WTC11 (cell line): ENCODE results near the gene POU6F1. TPM values are rescaled to one million over a fixed set of nuclear protein-coding genes. Genes with fewer than 3 reads are reported as not detected.

Experiments used
- ATAC-seq: fragments of 200-7000 bp; cut with Tn5 transposase; 2 replicates; pipeline ENCODE4 v1.10.0; 2021; ENCODE audit warnings: mild to moderate bottlenecking, moderate library complexity
- CTCF ChIA-PET: fragments of 300-600 bp; sonication (Branson Sonifier 250); formaldehyde crosslinking; loops from one replicate; lab custom pipeline; 2021; ENCODE audit warnings: antibody characterized with exemption; lab: Charles Lee
- POLR2A ChIA-PET: fragments of 350-600 bp; sonication (Branson Sonifier 250); formaldehyde crosslinking; loops from one replicate; lab custom pipeline; 2021; ENCODE audit warnings: antibody characterized with exemption; lab: Charles Lee
- DNase-seq: peaks from one replicate; pipeline ENCODE4 v3.0.0; 2021; ENCODE audit warnings: low spot score
- H3K27ac Mint-ChIP-seq: 2 replicates; pipeline ENCODE4 v1.8.0; 2021; ENCODE audit warnings: mixed read lengths
- H3K27me3 Mint-ChIP-seq: 2 replicates; pipeline ENCODE4 v1.8.0; 2021; ENCODE audit warnings: low read depth, mild to moderate bottlenecking, moderate library complexity, mixed read lengths
- H3K36me3 Mint-ChIP-seq: 2 replicates; pipeline ENCODE4 v1.8.0; 2021; ENCODE audit warnings: mixed read lengths
- H3K4me1 Mint-ChIP-seq: 2 replicates; pipeline ENCODE4 v1.8.0; 2022; ENCODE audit warnings: mixed read lengths
- H3K4me3 Mint-ChIP-seq: 2 replicates; pipeline ENCODE4 v1.8.0; 2021; ENCODE audit warnings: mild to moderate bottlenecking, moderate library complexity, mixed read lengths
- H3K9me3 Mint-ChIP-seq: 2 replicates; pipeline ENCODE4 v1.8.0; 2021; ENCODE audit warnings: mixed read lengths
- ELF4 ChIP-seq: sonication (generic); formaldehyde crosslinking; IDR thresholded peaks from 2 replicates; pipeline ENCODE4 v1.8.1; 2022; ENCODE audit warnings: low read depth, mild to moderate bottlenecking, moderate library complexity, missing genetic modification reagents
- FOXJ3 ChIP-seq: sonication (generic); formaldehyde crosslinking; IDR thresholded peaks from 2 replicates; pipeline ENCODE4 v1.9.0; 2021; ENCODE audit warnings: missing genetic modification reagents, mild to moderate bottlenecking, borderline replicate concordance
- KAT7 ChIP-seq: sonication (generic); formaldehyde crosslinking; IDR thresholded peaks from 2 replicates; pipeline ENCODE4 v1.8.1; 2023; ENCODE audit warnings: missing genetic modification reagents, mild to moderate bottlenecking, borderline replicate concordance
- MYBL2 ChIP-seq: sonication (generic); formaldehyde crosslinking; IDR thresholded peaks from 2 replicates; pipeline ENCODE4 v1.8.1; 2023; ENCODE audit warnings: mild to moderate bottlenecking, moderate library complexity, missing genetic modification reagents
- SMAD3 ChIP-seq: sonication (generic); formaldehyde crosslinking; IDR thresholded peaks from 2 replicates; pipeline ENCODE4 v1.8.0; 2022; ENCODE audit warnings: missing genetic modification reagents, mild to moderate bottlenecking, borderline replicate concordance
- SP1 ChIP-seq: sonication (generic); formaldehyde crosslinking; conservative IDR thresholded peaks from 2 replicates; pipeline ENCODE4 v1.8.1; 2022; ENCODE audit warnings: missing genetic modification reagents
- TEAD1 ChIP-seq: sonication (generic); formaldehyde crosslinking; IDR thresholded peaks from 2 replicates; pipeline ENCODE4 v1.8.0; 2022; ENCODE audit warnings: mild to moderate bottlenecking, missing genetic modification reagents
- ZBTB21 ChIP-seq: sonication (generic); formaldehyde crosslinking; IDR thresholded peaks from 2 replicates; pipeline ENCODE4 v1.8.1; 2023; ENCODE audit warnings: mild to moderate bottlenecking, missing genetic modification reagents, borderline replicate concordance
- ZNF317 ChIP-seq: sonication (generic); formaldehyde crosslinking; IDR thresholded peaks from 2 replicates; pipeline ENCODE4 v1.8.1; 2023; ENCODE audit warnings: low read depth, mild to moderate bottlenecking, moderate library complexity, missing genetic modification reagents, borderline replicate concordance
- ZNF671 ChIP-seq: fragments of 250-450 bp; sonication (Bioruptor Pico); IDR thresholded peaks from 2 replicates; pipeline ENCODE4 v1.8.0; 2021; ENCODE audit warnings: mild to moderate bottlenecking
- total RNA-seq: library from RNA; stranded (reverse); gene quantifications from 3 replicates; pipeline ENCODE4 v1.2.3, GENCODE V29; 2021
- TF ChIP-seq, protein P1 (sequence below): sonication (generic); formaldehyde crosslinking; IDR thresholded peaks from 2 replicates; pipeline ENCODE4 v1.8.1; 2023; ENCODE audit warnings: mild to moderate bottlenecking, moderate library complexity, missing genetic modification reagents
- TF ChIP-seq, protein P2 (sequence below): sonication (generic); formaldehyde crosslinking; IDR thresholded peaks from 2 replicates; pipeline ENCODE4 v1.8.1; 2023; ENCODE audit warnings: mild to moderate bottlenecking, missing genetic modification reagents
- TF ChIP-seq, protein P3 (sequence below): sonication (generic); formaldehyde crosslinking; IDR thresholded peaks from 2 replicates; pipeline ENCODE4 v1.8.0; 2023; ENCODE audit warnings: missing genetic modification reagents, mild to moderate bottlenecking, borderline replicate concordance
- TF ChIP-seq, protein P4 (sequence below): sonication (generic); formaldehyde crosslinking; IDR thresholded peaks from 2 replicates; pipeline ENCODE4 v1.8.1; 2023; ENCODE audit warnings: mild to moderate bottlenecking, missing genetic modification reagents, moderate library complexity
- TF ChIP-seq, protein P5 (sequence below): sonication (generic); formaldehyde crosslinking; IDR thresholded peaks from 2 replicates; pipeline ENCODE4 v1.8.1; 2022; ENCODE audit warnings: low read depth, missing genetic modification reagents, borderline replicate concordance

Gene POU6F1
- total RNA-seq, 1 experiment from 2014 or later, result 10.2 TPM

DNA sequence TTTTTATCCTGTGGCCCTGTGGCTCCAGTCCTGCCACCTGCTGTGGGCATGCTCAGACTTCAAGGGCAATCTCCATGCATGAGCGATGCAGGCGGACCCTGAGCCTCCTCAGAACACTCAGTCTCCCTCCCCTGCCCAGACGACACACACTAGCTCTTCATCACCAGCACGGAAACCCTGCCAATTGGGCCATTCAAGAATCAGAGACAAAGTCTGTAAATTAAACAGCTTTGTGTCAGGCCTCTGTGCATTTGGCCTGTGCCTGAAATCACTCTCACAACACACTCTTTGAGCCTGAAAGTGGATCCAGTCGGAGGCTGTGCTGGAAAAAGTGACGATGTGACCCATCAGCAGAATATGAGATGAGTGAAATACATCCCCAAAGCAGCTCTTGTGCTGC is 12.5 kb downstream of the POU6F1 start (continued):
- TF ChIP-seq TEAD1, result no peak
- TF ChIP-seq, protein P1, sequence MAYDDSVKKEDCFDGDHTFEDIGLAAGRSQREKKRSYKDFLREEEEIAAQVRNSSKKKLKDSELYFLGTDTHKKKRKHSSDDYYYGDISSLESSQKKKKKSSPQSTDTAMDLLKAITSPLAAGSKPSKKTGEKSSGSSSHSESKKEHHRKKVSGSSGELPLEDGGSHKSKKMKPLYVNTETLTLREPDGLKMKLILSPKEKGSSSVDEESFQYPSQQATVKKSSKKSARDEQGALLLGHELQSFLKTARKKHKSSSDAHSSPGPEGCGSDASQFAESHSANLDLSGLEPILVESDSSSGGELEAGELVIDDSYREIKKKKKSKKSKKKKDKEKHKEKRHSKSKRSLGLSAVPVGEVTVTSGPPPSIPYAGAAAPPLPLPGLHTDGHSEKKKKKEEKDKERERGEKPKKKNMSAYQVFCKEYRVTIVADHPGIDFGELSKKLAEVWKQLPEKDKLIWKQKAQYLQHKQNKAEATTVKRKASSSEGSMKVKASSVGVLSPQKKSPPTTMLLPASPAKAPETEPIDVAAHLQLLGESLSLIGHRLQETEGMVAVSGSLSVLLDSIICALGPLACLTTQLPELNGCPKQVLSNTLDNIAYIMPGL, result no peak
- TF ChIP-seq ZNF671 (CRISPR knock-in tag), result no peak
- no peak for TF ChIP-seq MYBL2
- TF ChIP-seq SP1, result no peak
- TF ChIP-seq SMAD3 (CRISPR knock-in tag), result no peak
- TF ChIP-seq, protein P2, sequence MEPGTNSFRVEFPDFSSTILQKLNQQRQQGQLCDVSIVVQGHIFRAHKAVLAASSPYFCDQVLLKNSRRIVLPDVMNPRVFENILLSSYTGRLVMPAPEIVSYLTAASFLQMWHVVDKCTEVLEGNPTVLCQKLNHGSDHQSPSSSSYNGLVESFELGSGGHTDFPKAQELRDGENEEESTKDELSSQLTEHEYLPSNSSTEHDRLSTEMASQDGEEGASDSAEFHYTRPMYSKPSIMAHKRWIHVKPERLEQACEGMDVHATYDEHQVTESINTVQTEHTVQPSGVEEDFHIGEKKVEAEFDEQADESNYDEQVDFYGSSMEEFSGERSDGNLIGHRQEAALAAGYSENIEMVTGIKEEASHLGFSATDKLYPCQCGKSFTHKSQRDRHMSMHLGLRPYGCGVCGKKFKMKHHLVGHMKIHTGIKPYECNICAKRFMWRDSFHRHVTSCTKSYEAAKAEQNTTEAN (CRISPR knock-in tag), result no peak

DNA sequence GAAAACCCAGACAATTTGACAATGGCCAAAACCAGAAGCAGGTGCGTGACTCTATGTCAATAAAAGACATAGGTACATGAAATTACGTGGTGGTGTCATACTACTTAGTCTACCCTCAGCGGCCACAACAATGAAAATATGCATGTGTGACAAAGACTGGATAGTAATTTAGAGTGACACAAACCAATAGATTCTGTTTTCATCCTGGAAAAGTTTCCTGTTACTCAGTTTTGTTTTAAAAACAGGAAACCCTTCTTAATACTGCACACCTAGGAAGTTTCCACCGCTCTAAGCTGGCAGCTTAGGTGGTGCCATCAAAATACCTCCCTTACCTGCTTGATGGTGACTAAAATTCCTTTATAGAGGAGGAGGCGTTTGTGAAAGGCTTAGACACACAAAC is 15.1 kb downstream of the POU6F1 start:
- DNase-seq, result no peak
- H3K27me3 Mint-ChIP-seq, result no peaks in the 10 kb centered on the region
- no peak overlapping the region for H3K27ac Mint-ChIP-seq
- CTCF ChIA-PET, result no interaction called here
- no peak for ATAC-seq
- H3K4me1 Mint-ChIP-seq, result no peaks in the 10 kb centered on the region
- TF ChIP-seq, protein P1, result no peak
- TF ChIP-seq, protein P3, sequence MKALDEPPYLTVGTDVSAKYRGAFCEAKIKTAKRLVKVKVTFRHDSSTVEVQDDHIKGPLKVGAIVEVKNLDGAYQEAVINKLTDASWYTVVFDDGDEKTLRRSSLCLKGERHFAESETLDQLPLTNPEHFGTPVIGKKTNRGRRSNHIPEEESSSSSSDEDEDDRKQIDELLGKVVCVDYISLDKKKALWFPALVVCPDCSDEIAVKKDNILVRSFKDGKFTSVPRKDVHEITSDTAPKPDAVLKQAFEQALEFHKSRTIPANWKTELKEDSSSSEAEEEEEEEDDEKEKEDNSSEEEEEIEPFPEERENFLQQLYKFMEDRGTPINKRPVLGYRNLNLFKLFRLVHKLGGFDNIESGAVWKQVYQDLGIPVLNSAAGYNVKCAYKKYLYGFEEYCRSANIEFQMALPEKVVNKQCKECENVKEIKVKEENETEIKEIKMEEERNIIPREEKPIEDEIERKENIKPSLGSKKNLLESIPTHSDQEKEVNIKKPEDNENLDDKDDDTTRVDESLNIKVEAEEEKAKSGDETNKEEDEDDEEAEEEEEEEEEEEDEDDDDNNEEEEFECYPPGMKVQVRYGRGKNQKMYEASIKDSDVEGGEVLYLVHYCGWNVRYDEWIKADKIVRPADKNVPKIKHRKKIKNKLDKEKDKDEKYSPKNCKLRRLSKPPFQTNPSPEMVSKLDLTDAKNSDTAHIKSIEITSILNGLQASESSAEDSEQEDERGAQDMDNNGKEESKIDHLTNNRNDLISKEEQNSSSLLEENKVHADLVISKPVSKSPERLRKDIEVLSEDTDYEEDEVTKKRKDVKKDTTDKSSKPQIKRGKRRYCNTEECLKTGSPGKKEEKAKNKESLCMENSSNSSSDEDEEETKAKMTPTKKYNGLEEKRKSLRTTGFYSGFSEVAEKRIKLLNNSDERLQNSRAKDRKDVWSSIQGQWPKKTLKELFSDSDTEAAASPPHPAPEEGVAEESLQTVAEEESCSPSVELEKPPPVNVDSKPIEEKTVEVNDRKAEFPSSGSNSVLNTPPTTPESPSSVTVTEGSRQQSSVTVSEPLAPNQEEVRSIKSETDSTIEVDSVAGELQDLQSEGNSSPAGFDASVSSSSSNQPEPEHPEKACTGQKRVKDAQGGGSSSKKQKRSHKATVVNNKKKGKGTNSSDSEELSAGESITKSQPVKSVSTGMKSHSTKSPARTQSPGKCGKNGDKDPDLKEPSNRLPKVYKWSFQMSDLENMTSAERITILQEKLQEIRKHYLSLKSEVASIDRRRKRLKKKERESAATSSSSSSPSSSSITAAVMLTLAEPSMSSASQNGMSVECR, result no peak
- TF ChIP-seq FOXJ3 (CRISPR knock-in tag), result no peak
- TF ChIP-seq KAT7, result no peak
- no peak for TF ChIP-seq ZBTB21
- TF ChIP-seq, protein P4, sequence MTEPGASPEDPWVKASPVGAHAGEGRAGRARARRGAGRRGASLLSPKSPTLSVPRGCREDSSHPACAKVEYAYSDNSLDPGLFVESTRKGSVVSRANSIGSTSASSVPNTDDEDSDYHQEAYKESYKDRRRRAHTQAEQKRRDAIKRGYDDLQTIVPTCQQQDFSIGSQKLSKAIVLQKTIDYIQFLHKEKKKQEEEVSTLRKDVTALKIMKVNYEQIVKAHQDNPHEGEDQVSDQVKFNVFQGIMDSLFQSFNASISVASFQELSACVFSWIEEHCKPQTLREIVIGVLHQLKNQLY (CRISPR knock-in tag), result no peak
- TF ChIP-seq ELF4 (CRISPR knock-in tag), result no peak
- no peak for TF ChIP-seq ZNF317 (CRISPR knock-in tag)
- TF ChIP-seq, protein P5, sequence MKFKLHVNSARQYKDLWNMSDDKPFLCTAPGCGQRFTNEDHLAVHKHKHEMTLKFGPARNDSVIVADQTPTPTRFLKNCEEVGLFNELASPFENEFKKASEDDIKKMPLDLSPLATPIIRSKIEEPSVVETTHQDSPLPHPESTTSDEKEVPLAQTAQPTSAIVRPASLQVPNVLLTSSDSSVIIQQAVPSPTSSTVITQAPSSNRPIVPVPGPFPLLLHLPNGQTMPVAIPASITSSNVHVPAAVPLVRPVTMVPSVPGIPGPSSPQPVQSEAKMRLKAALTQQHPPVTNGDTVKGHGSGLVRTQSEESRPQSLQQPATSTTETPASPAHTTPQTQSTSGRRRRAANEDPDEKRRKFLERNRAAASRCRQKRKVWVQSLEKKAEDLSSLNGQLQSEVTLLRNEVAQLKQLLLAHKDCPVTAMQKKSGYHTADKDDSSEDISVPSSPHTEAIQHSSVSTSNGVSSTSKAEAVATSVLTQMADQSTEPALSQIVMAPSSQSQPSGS (CRISPR knock-in tag), result no peak
- POLR2A ChIA-PET, result no interaction called here
- H3K36me3 Mint-ChIP-seq, result no peaks in the 10 kb centered on the region
- H3K4me3 Mint-ChIP-seq, result no peak overlapping the region
- H3K9me3 Mint-ChIP-seq, result no peaks in the 10 kb centered on the region
